Progenitor cell of endocrine pancreas (in vitro differentiated cells): Measurements from ENCODE around the gene THBS1. TPM values are rescaled to one million over a fixed set of nuclear protein-coding genes. Genes with fewer than 3 reads are reported as not detected.

Experiments
- DNase-seq: peaks from one replicate; pipeline ENCODE4 v3.0.0; 2021; ENCODE audit warnings: low spot score; ENCODE audit not compliant: unreplicated experiment
- H3K27ac Mint-ChIP-seq: 2 replicates; pipeline ENCODE4 v1.8.0; 2021; ENCODE audit warnings: mild to moderate bottlenecking, moderate library complexity, mixed read lengths
- H3K27me3 Mint-ChIP-seq: 2 replicates; pipeline ENCODE4 v1.8.0; 2021; ENCODE audit warnings: mixed read lengths
- H3K36me3 Mint-ChIP-seq: 2 replicates; pipeline ENCODE4 v1.8.0; 2022; ENCODE audit warnings: mixed read lengths; ENCODE audit not compliant: insufficient read depth
- H3K4me1 Mint-ChIP-seq: 2 replicates; pipeline ENCODE4 v1.8.0; 2021; ENCODE audit warnings: low read depth, mixed read lengths
- H3K4me3 Mint-ChIP-seq: 2 replicates; pipeline ENCODE4 v1.8.0; 2021; ENCODE audit warnings: low read depth, mild to moderate bottlenecking, moderate library complexity, mixed read lengths
- H3K9me3 Mint-ChIP-seq: 2 replicates; pipeline ENCODE4 v1.8.0; 2021; ENCODE audit warnings: low read depth, mixed read lengths
- CTCF ChIP-seq: fragments of 200-600 bp; sonication (generic); IDR thresholded peaks from one replicate; pipeline ENCODE4 v1.5.0; 2021; ENCODE audit warnings: antibody characterized with exemption, mild to moderate bottlenecking; ENCODE audit not compliant: unreplicated experiment
- total RNA-seq: library from RNA; stranded (reverse); gene quantifications from 2 replicates; pipeline ENCODE4 v1.2.1, GENCODE V29; 2021

THBS1 gene
- total RNA-seq, 1 donor from 2014 or later = 22.9 TPM

DNA sequence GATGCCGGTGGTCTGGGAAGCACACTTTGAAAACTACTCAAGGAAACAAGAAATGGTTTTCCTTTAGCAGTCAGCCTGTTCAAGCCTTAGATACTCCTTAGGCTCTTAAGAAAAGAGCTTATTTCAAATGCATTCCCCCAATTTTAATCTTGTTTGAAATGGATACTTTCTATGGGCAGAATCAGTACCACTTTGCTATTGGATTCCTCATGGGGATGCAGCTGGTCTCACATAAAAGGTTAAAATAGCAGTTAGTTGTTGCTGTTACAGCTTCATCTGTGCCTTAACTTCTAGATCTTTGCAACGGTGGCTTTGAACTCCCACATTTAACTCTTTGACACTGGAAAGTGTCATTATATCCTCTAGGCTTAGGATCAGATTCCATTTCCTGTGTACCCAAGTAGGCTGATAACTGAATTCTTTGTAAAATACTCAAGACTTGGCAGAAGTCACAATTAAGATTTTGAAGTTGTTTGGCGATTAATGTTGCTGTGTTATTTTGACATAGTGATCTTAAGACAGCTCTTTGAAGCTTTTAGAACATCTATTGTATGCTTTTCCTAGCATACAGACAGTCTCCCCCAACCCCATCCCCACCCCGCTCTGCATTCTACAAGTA is 2.2 kb downstream of the THBS1 start:
- H3K36me3 Mint-ChIP-seq = peaks cover 5% of the 10 kb centered on the region
- peaks cover 30% of the 10 kb centered on the region for H3K4me1 Mint-ChIP-seq
- TF ChIP-seq CTCF = no peak
- H3K4me3 Mint-ChIP-seq = no peak overlapping the region
- H3K9me3 Mint-ChIP-seq = no peaks in the 10 kb centered on the region
- H3K27ac Mint-ChIP-seq = no peak overlapping the region
- no peak for DNase-seq
- peaks cover 20% of the 10 kb centered on the region for H3K27me3 Mint-ChIP-seq

DNA sequence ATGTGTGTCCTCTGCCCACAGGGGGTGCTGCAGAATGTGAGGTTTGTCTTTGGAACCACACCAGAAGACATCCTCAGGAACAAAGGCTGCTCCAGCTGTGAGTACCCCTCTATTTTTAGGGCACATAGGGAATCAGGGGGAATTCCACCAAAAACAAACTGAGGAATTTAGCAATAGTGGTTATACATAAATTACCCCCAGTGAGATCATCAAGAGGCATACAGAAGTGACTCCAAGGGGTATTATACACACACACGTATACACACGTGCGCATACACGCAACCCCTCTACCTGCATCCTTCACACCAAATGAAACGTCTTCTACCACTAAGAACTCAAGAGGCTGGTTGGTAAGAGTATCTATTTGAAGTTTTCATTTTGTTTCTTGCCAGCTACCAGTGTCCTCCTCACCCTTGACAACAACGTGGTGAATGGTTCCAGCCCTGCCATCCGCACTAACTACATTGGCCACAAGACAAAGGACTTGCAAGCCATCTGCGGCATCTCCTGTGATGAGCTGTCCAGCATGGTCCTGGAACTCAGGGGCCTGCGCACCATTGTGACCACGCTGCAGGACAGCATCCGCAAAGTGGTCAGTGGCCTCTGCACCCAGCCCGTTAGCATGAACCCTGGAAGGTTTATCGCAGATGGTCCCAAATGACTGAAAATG is 2.9 kb downstream of the THBS1 start:
- H3K27ac Mint-ChIP-seq = no peak overlapping the region
- TF ChIP-seq CTCF = peak; percentile 26
- H3K4me3 Mint-ChIP-seq = no peak overlapping the region
- H3K36me3 Mint-ChIP-seq = peaks cover 5% of the 10 kb centered on the region
- peaks cover 13% of the 10 kb centered on the region for H3K27me3 Mint-ChIP-seq
- DNase-seq = no peak
- peaks cover 30% of the 10 kb centered on the region for H3K4me1 Mint-ChIP-seq
- H3K9me3 Mint-ChIP-seq = no peaks in the 10 kb centered on the region

DNA sequence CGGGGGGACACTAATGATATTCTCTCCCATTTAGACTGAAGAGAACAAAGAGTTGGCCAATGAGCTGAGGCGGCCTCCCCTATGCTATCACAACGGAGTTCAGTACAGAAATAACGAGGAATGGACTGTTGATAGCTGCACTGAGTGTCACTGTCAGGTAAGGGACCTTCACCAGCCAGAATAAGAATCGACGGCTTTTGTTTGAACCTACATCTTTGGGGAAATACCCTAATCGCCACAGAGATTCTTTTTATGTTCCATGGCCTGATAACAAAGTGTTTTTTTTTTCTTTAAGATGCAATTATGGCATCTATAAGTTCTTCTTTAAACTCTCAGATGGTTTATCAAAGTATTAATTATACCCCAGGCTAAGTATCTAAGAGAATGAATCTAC is 3.4 kb downstream of the THBS1 start:
- Mint-ChIP-seq H3K27me3 (peaks cover 8% of the 10 kb centered on the region), H3K36me3 (peaks cover 8% of the 10 kb centered on the region), H3K4me3 (no peak overlapping the region), H3K4me1 (peaks cover 27% of the 10 kb centered on the region), H3K27ac (no peak overlapping the region), H3K9me3 (no peaks in the 10 kb centered on the region)
- DNase-seq = no peak
- TF ChIP-seq CTCF = no peak

- peaks cover 7% of the 10 kb centered on the region for H3K27me3 Mint-ChIP-seq
- H3K9me3 Mint-ChIP-seq = no peaks in the 10 kb centered on the region
- H3K4me3 Mint-ChIP-seq = no peak overlapping the region
- no peak for TF ChIP-seq CTCF
- no peak for DNase-seq
- H3K36me3 Mint-ChIP-seq = peaks cover 8% of the 10 kb centered on the region
- H3K27ac Mint-ChIP-seq = no peak overlapping the region
- peaks cover 23% of the 10 kb centered on the region for H3K4me1 Mint-ChIP-seq
These were observed 3.9 kb downstream of the THBS1 start for GRCh38 chr15:39584662-39585388.

DNA sequence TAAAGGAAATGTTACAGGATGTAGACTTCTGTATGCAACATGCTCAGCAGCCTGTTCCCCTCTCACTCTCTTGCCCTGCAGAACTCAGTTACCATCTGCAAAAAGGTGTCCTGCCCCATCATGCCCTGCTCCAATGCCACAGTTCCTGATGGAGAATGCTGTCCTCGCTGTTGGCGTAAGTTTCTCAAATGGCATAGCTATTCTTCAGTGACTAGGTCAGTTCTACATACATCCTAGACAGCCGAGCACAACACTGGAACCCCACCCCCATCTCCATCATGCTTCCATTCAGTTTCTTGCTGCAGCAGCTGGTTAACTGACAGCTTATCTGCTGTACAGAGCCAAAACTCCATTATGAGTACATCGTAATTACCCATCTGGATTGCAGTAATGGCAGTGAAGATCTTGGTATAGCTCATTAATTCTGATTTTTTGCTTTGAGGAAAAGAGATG is 4.5 kb downstream of the THBS1 start:
- H3K27ac Mint-ChIP-seq = no peak overlapping the region
- TF ChIP-seq CTCF = no peak
- H3K27me3 Mint-ChIP-seq = peaks cover 7% of the 10 kb centered on the region
- peaks cover 22% of the 10 kb centered on the region for H3K4me1 Mint-ChIP-seq
- H3K9me3 Mint-ChIP-seq = no peaks in the 10 kb centered on the region
- no peak overlapping the region for H3K4me3 Mint-ChIP-seq
- no peak for DNase-seq
- H3K36me3 Mint-ChIP-seq = peaks cover 9% of the 10 kb centered on the region
